Measurements from ENCODE around the gene ART5.

ART5 gene, protein sequence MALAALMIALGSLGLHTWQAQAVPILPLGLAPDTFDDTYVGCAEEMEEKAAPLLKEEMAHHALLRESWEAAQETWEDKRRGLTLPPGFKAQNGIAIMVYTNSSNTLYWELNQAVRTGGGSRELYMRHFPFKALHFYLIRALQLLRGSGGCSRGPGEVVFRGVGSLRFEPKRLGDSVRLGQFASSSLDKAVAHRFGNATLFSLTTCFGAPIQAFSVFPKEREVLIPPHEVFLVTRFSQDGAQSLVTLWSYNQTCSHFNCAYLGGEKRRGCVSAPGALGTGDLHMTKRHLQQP

DNA sequence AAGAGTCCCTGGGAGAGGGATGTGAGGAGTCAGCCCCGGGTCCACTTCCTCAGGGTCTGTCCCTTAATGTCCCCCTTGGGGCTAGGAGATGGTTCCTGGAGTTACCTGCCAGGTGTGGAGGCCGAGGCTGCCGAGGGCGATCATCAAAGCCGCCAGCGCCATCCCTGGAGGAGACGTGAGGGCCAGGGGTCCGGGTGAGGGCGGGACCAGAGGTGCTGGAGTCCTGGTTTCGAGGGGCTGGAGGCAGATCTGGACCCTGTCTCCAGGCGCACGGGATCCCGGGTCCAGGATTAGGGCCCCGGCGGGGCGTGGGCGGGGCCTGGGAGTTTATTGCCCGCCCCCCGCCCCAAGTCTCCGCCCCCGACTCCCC is at the start of gene ART5:
Gene ART5, minus strand, starts transcription at position 292 of the 370 bp plus-strand sequence. Its CDS starts 130 bp downstream, at position 162.
- no peak for DNase-seq (ENCODE audit: low read depth)

DNA sequence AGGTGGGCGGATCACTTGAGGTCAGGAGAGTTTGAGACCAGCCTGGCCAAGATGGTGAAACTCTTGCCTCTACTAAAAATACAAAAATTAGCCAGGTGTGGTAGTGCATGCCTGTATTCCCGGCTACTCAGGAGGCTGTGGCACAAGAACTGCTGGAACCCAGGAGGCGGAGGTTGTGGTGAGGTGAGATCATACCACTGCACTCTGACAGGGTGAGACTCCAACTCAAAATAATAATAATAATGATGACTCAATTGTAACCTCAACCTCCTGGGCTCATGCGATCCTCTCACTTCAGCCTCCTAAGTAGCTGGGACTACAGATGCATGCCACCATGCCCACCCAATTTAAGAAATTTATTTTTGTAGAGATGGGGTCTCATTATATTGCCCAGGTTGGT is 45.0 kb upstream of the ART5 start:
- no peak for DNase-seq (ENCODE audit: low read depth)

- DNase-seq (ENCODE audit: low read depth): no peak
Measured at GRCh38 chr11:3685923-3686322, 44.1 kb upstream of the ART5 start.

GRCh38 chr11:3684819-3685172 is 43.0 kb upstream of the ART5 start:
- no peak for DNase-seq (ENCODE audit: low read depth)

GRCh38 chr11:3684129-3684818 is 42.5 kb upstream of the ART5 start:
- no peak for DNase-seq (ENCODE audit: low read depth)

GRCh38 chr11:3683039-3683438 is 41.2 kb upstream of the ART5 start:
- DNase-seq (ENCODE audit: low read depth): no peak

DNA sequence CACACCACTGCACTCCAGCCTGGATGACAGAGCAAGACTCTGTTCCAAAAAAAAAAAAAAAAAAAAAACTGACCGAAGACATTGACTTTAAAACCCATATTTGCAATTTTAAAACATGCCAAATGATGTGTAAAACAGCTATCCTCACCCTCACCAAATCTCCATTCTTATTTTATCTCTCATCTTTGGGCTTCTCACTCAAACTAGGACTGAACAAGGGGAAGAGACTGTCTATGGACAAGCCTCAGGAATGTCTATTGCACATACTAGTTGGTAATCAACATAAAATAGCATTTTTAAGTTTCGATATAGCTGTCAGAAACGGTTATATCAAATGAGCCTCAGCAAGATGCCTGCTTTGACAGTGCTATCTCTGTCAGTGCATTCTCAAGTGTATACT is 37.3 kb upstream of the ART5 start:
- DNase-seq (ENCODE audit: low read depth): no peak

GRCh38 chr11:3675971-3676370 is 34.2 kb upstream of the ART5 start:
- DNase-seq (ENCODE audit: low read depth): no peak

DNA sequence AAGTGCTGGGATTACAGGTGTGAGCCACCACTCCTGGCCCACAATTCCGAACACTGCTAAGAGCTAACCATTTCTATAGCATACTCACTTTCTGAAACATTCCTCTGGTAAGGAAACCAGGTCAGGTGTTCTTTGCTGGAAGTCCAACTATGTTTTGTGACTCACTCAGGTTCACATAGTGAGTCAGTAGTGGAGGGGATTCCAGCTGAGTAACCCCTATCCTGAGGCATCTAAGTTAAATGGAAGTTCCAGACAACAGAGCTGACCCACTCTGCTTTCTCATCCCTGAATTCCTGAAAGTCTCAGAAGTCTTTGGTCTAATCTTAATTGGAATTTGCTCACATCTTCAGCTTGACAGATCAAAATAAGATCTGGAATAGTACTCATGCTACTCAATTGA is 32.4 kb upstream of the ART5 start:
- DNase-seq (ENCODE audit: low read depth): no peak

DNA sequence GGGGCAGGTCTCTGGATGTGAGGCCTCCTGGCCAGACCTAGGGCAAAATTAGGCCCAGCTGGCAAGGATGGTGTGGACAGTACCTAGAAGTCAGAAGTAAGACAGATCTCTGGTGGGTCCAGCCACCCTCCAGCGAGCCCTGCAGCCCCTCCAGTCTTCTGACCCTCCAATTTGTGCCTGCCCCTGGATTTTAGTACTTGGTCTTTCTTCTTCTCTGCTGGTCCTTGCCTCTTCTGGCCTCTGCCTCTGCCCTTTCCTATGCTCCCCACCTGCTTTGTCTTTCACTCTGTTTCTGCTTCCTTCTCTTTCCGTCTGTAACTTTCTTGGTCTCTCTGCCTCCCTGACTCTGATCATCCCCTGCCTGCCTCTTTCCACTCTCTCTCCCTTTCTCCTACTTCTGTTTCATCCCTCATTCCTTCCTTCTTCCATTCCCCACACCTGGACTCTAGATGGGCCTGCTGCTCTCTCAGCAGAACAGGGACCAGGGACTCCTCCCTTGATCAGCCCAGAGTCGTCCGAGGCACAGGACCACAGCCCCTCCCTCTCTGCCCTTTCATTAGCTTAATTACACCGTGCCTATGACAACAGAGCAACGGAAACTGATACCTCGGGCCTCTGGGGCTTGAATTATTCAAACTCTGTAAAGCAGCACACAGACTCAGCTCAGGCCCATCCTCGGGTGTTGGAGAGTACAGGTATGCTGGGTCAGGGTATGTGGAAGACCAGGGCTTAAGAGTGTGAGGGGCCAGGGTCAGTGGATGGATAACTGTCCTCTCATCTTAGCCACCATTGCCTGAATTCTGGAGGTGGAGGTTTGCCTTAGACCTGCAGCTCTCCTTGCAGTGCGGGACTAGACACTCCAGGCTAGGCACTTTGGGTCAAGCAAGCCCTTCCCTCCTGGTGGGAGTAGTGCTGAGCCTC is 29.8 kb upstream of the ART5 start, which contains the start of gene CHRNA10:
Gene CHRNA10, minus strand, starts transcription at position 51 of the 921 bp plus-strand sequence. CDS start 72 bp downstream, outside the sequence.
- DNase-seq (ENCODE audit: low read depth): no peak

- no peak for DNase-seq (ENCODE audit: low read depth)
Measured at GRCh38 chr11:3669742-3670183, 28.0 kb upstream of the ART5 start.

DNA sequence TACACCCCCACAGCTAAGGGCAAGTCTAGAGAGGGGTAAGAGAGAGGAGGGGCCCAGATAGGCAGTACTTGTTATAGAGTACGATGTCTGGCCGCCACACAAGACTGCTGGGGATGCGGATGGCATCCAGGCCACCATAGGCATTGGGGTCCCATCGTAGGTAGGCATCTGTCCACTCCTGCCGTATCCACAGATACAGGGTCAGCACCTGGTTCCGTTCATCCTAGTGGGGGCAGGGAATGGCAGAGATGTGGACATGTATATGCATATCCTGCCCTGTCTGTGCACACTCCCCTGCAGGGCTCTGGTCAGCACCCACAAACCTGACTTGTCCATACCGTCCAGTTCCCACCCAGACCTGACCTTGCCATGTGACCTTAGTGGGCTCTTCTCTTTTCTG is 27.3 kb upstream of the ART5 start:
- DNase-seq (ENCODE audit: low read depth): no peak

DNA sequence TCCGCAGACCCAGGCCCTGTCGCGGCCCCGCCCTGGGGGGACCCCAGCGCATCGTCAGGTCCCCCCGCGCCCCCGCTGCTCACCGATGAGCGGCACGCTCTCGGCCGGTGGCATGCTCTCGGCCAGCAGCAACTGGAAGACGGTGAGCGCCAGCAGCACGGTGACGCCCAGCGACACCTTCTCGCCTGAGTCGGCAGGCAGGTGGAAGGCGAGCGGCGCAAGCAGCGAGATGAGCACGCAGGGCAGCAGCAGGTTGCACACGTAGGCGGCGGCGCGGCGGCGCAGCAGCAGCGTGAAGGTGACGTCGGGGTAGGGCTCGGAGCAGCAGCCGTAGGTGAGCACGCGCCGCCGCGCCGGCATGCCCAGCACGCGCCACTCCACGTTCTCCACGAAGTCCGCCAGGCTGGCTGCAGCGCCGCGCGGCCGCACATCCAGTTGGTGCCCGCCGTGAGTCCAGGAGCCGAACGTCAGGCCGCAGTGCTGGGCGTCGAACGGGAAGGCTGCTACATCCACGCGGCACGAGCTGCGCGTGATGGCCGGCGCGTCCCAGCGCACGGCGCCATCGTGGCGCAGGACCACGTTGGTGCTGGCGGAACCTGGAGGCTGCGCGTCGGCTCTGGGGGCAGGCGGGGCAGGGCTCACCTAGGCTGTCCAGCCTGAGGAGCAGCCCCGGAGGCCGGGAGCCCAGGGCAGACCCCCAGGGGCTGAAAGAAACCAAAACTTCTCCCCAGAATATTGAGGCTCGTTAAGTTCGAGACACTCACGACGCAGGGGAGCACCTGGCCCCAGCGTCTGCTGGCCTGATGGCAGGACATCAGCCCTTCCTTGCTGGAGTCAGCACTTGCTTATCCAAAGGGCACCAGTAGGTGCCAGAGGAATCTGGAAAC is 25.6 kb upstream of the ART5 start:
- no peak for DNase-seq (ENCODE audit: low read depth)

GRCh38 chr11:3666023-3666530 is 24.3 kb upstream of the ART5 start:
- no peak for DNase-seq (ENCODE audit: low read depth)

DNA sequence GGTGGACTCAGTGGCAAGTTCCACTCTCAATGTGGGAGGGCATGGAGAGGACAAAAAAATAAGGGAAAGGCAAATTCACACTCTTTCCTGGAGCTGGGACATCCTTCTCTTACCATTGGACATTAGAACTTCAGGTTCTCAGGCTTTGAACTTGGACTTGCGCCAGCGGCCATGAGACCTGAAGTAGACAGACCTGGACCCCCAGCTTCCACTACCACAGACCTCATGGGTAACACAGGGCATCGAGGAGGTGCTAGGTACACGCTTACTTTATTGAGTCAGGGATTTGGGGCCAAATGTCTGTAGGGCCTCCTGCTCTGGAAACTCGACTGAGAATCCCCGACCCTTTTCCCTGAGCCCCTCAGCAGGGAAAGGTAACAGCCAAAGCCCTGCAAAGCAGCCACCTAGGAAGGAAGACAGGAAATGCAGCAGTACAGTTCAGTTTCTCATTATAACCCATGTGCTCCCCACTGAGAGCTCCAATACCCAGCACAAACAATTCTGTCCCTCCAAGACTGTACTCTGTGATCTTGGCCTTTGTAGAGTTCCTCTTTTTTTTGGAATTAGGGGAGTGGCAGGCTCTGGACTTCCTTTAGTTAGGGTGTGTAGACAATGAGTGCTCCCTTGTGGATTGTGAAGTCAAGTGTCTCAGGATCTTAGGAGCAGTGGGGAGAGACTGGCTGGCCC is 23.7 kb upstream of the ART5 start:
- no peak for DNase-seq (ENCODE audit: low read depth)

DNA sequence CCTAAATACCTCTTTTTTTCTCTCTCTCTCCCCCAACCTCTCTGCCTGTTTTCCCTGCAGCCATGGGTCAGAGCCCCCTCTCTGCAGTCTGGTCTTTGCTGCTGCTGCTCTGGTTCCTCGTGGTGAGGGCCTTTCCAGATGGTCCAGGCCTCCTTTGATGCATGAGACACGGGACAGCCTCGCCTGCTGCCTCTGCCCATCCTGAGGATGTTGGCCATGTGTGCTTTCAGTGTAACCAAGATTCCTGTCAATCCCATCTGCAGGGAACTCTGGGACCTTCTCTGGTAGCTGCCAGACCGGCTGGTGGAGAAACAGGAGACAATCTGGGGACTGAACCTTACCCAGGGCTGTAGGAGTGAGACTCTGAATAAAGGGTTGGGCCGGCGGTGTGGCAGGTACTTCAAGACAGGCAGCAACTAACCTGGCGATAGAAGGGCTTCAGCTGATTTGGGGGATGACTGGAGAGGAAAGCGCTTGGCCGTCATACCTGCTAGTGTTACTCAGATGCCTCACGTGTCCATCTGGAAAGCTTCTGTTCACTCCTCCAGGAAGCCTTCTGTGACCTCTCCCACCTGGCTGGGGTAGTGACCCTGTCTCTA is 22.3 kb upstream of the ART5 start:
- DNase-seq (ENCODE audit: low read depth): no peak

DNA sequence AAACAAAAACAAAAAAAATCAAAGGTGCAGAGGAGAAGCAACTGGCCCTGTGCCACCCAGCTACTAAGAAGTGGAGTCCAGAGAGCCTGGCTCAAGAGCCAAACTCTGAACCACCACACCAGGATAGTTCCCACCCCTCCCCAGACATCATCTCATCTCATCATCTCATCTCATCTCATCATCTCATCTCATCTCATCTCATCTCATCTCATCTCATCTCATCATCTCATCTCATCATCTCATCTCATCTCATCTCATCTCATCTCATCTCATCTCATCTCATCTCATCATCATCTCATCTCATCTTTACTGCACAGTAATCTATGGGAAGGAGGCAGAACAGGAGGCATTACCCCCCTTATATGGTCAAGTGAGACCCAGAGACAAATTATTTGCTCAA is 21.1 kb upstream of the ART5 start:
- no peak for DNase-seq (ENCODE audit: low read depth)

GRCh38 chr11:3660960-3661359 is 19.2 kb upstream of the ART5 start:
- DNase-seq (ENCODE audit: low read depth): no peak

DNA sequence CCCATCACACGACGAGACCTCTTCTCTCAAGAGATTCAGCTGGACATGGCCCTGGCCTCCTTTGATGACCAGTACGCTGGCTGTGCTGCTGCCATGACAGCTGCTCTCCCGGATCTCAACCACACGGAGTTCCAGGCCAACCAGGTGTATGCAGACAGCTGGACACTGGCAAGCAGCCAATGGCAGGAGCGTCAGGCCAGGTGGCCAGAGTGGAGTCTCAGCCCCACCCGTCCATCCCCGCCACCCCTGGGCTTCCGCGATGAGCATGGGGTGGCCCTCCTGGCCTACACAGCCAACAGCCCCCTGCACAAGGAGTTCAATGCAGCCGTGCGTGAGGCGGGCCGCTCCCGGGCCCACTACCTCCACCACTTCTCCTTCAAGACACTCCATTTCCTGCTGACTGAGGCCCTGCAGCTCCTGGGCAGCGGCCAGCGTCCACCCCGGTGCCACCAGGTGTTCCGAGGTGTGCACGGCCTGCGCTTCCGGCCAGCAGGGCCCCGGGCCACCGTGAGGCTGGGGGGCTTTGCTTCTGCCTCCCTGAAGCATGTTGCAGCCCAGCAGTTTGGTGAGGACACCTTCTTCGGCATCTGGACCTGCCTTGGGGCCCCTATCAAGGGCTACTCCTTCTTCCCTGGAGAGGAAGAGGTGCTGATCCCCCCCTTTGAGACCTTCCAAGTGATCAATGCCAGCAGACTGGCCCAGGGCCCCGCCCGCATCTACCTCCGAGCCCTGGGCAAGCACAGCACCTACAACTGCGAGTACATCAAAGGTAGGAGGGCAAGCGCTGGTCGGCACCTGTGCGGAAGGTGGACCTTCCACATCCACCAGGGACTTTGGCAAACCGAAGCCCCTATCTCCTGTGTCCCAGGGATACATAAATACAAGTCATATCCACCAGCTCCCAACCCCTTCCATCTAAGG is 18.1 kb upstream of the ART5 start:
- no peak for DNase-seq (ENCODE audit: low read depth)

Measured in GM04504 (cell line).